OCI-LY3 (cell line): ENCODE results near the gene COL4A5.

Experiments used
- EZH2phosphoT487 ChIP-seq: fragments of 200-600 bp; shearing (Covaris generic); IDR thresholded peaks from 2 replicates; pipeline ENCODE4 v1.6.1; 2018; ENCODE audit warnings: antibody characterized with exemption, mixed run types, low read depth
- TF ChIP-seq, protein P1 (sequence below): fragments of 200-600, 300-600 bp; sonication (generic); IDR thresholded peaks from 2 replicates; pipeline ENCODE4 v1.5.1; 2014; ENCODE audit warnings: antibody characterized with exemption, low read length, low read depth

DNA sequence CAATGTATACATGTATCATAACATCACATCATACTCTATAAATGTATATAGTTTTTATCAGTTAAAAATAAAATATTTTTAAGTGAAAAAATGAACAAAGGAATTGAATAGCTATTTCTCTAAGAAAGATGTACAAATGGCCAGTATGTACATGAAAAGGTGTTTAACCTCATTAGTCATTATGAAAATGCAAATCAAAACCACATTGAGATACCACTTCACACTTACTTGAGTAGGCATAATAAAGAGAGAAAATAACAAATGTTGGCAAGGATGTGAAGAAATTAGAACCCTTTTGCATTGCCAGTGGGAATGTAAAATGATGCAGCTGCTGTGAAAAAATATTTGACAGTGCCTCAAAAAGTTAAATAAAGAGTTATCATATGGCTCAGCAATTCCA lies 201.2 kb downstream of the COL4A5 start:
- TF ChIP-seq, protein P1, sequence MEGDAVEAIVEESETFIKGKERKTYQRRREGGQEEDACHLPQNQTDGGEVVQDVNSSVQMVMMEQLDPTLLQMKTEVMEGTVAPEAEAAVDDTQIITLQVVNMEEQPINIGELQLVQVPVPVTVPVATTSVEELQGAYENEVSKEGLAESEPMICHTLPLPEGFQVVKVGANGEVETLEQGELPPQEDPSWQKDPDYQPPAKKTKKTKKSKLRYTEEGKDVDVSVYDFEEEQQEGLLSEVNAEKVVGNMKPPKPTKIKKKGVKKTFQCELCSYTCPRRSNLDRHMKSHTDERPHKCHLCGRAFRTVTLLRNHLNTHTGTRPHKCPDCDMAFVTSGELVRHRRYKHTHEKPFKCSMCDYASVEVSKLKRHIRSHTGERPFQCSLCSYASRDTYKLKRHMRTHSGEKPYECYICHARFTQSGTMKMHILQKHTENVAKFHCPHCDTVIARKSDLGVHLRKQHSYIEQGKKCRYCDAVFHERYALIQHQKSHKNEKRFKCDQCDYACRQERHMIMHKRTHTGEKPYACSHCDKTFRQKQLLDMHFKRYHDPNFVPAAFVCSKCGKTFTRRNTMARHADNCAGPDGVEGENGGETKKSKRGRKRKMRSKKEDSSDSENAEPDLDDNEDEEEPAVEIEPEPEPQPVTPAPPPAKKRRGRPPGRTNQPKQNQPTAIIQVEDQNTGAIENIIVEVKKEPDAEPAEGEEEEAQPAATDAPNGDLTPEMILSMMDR = no peak
- TF ChIP-seq EZH2phosphoT487 = no peak
